IMR-90 (cell line): ENCODE results near the gene GABRG2. TPM values are rescaled to one million over a fixed set of nuclear protein-coding genes. Genes with fewer than 3 reads are reported as not detected.

Experiments
- ATAC-seq: fragments of 200-7000 bp; cut with Tn5 transposase; 2 replicates; pipeline ENCODE4 v1.9.1; 2020; ENCODE audit warnings: low read depth, mild to moderate bottlenecking, moderate library complexity
- BruUV-seq: library from RNA; stranded (reverse); fragments of 400-500 nt; replicated peaks from 2 replicates; lab custom pipeline; 2021; lab: Mats Ljungman, UMichigan
- CTCF ChIA-PET: fragments of 300-600 bp; formaldehyde crosslinking; extraction: SDS; loops from one replicate; lab custom pipeline; 2021; ENCODE audit warnings: antibody characterized with exemption; lab: Yijun Ruan, JAX
- POLR2A ChIA-PET: fragments of 300-600 bp; sonication (Branson Sonifier 250); formaldehyde crosslinking; loops from one replicate; lab custom pipeline; 2022; ENCODE audit warnings: antibody characterized with exemption; ENCODE audit not compliant: unreplicated experiment; lab: Charles Lee
- DNase-seq: peaks from one replicate; pipeline ENCODE4 v3.0.0; 2013
- H2AFZ ChIP-seq: replicated peaks from 2 replicates; pipeline ENCODE3; 2013; ENCODE audit warnings: low read length, mild to moderate bottlenecking; ENCODE audit not compliant: poor library complexity
- H2AK5ac ChIP-seq: 2 replicates; pipeline ENCODE4 v1.6.1; 2013; ENCODE audit warnings: low read depth, low read length, inconsistent platforms
- H2AK9ac ChIP-seq: replicated peaks from 2 replicates; pipeline ENCODE3; 2013; ENCODE audit warnings: mild to moderate bottlenecking, low read depth, low read length, moderate library complexity; ENCODE audit not compliant: poor library complexity
- H2BK120ac ChIP-seq: 2 replicates; pipeline ENCODE4 v1.6.1; 2013; ENCODE audit warnings: low read depth, low read length, inconsistent platforms
- H2BK15ac ChIP-seq: 3 replicates; pipeline ENCODE4 v1.6.1; 2013; ENCODE audit warnings: low read depth, low read length, inconsistent platforms
- H2BK20ac ChIP-seq: 2 replicates; pipeline ENCODE4 v1.6.1; 2013; ENCODE audit warnings: low read depth, mild to moderate bottlenecking, inconsistent platforms, low read length, moderate library complexity
- H2BK5ac ChIP-seq: 2 replicates; pipeline ENCODE4 v1.6.1; 2013; ENCODE audit warnings: mild to moderate bottlenecking, low read depth, low read length, inconsistent platforms; ENCODE audit not compliant: poor library complexity, severe bottlenecking
- H3K14ac ChIP-seq: replicated peaks from 2 replicates; pipeline ENCODE4 v1.6.1; 2013; ENCODE audit warnings: low read depth, low read length, inconsistent platforms
- H3K18ac ChIP-seq: 2 replicates; pipeline ENCODE4 v1.6.1; 2013; ENCODE audit warnings: low read depth, low read length, control low read depth
- H3K23ac ChIP-seq: 2 replicates; pipeline ENCODE4 v1.6.1; 2013; ENCODE audit warnings: low read depth, low read length, inconsistent platforms
- H3K27ac ChIP-seq: 2 replicates; pipeline ENCODE4 v1.5.1; 2013; ENCODE audit warnings: mild to moderate bottlenecking, control low read depth, low read length; ENCODE audit not compliant: insufficient read depth
- H3K27me3 ChIP-seq: 2 replicates; pipeline ENCODE4 v1.6.1; 2013; ENCODE audit warnings: low read length; ENCODE audit not compliant: control insufficient read depth, insufficient read depth
- H3K36me3 ChIP-seq: 2 replicates; pipeline ENCODE4 v1.6.1; 2013; ENCODE audit warnings: low read length, mixed read lengths; ENCODE audit not compliant: control insufficient read depth, insufficient read depth
- H3K4ac ChIP-seq: 2 replicates; pipeline ENCODE4 v1.6.1; 2013; ENCODE audit warnings: low read depth, low read length, inconsistent platforms
- H3K4me1 ChIP-seq: 2 replicates; pipeline ENCODE4 v1.6.1; 2013; ENCODE audit warnings: low read length, mixed read lengths; ENCODE audit not compliant: control insufficient read depth, insufficient read depth
- H3K4me2 ChIP-seq: 2 replicates; pipeline ENCODE4 v1.6.1; 2013; ENCODE audit warnings: low read depth, mild to moderate bottlenecking, control low read depth, low read length, moderate library complexity
- H3K4me3 ChIP-seq: 2 replicates; pipeline ENCODE4 v1.5.1; 2013; ENCODE audit warnings: low read depth, mild to moderate bottlenecking, control low read depth, low read length, moderate library complexity; ENCODE audit not compliant: insufficient read depth
- H3K56ac ChIP-seq: 2 replicates; pipeline ENCODE4 v1.6.1; 2013; ENCODE audit warnings: low read length, inconsistent platforms; ENCODE audit not compliant: insufficient read depth; ENCODE audit errors: extremely low read depth
- H3K79me1 ChIP-seq, 2 experiments: 2 replicates each; pipeline ENCODE4 v1.6.1; 2013; ENCODE audit warnings: low read length in 2 of 2, inconsistent platforms in 1 of 2, low read depth in 1 of 2
- H3K9ac ChIP-seq: 2 replicates; pipeline ENCODE4 v1.6.1; 2013; ENCODE audit warnings: low read depth, low read length, control low read depth
- H3K9me1 ChIP-seq: 2 replicates; pipeline ENCODE4 v1.6.1; 2013; ENCODE audit warnings: low read length, inconsistent platforms; ENCODE audit not compliant: insufficient read depth
- H3K9me3 ChIP-seq: 2 replicates; pipeline ENCODE4 v1.6.1; 2013; ENCODE audit warnings: low read length; ENCODE audit not compliant: control insufficient read depth, insufficient read depth
- H4K20me1 ChIP-seq: 2 replicates; pipeline ENCODE4 v1.6.1; 2013; ENCODE audit warnings: low read length, inconsistent platforms; ENCODE audit not compliant: insufficient read depth
- H4K5ac ChIP-seq: 2 replicates; pipeline ENCODE4 v1.6.1; 2013; ENCODE audit warnings: mild to moderate bottlenecking, low read depth, low read length, control low read depth
- H4K8ac ChIP-seq, 2 experiments: 2 replicates each; pipeline ENCODE4 v1.6.1; 2013; ENCODE audit warnings: low read depth in 2 of 2, low read length in 2 of 2, control low read depth in 1 of 2, inconsistent platforms in 1 of 2
- H4K91ac ChIP-seq: 2 replicates; pipeline ENCODE4 v1.6.1; 2013; ENCODE audit warnings: low read depth, low read length, inconsistent platforms; ENCODE audit not compliant: insufficient read depth
- ELK1 ChIP-seq: fragments of 150-350 bp; IDR thresholded peaks from 2 replicates; pipeline ENCODE4 v1.6.1; 2016; ENCODE audit warnings: low read depth, mild to moderate bottlenecking, low read length, moderate library complexity, borderline replicate concordance
- MAFK ChIP-seq: IDR thresholded peaks from 2 replicates; pipeline ENCODE4 v1.6.1; 2012; ENCODE audit warnings: low read depth, low read length, improper control_type of control experiment
- RAD21 ChIP-seq: IDR thresholded peaks from 2 replicates; pipeline ENCODE4 v1.6.1; 2012; ENCODE audit warnings: low read length, improper control_type of control experiment
- WGBS, 2 experiments: methylation state at CpG; one replicate each; pipeline versions ENCODE4 v1.1.5 to v1.1.7; 2013; ENCODE audit warnings: missing lambda C conversion rate in 2 of 2; ENCODE audit not compliant: insufficient read length in 1 of 2; ENCODE audit errors: extremely low coverage in 2 of 2; 5-methylcytosine and 5-hydroxymethylcytosine counted together
- dilution Hi-C: fragments of 300-500 bp; cut with HindIII; formaldehyde crosslinking; loops from one replicate; pipeline ENCODE4 v1.14.3; 2018; ENCODE audit warnings: low sequenced_read_pairs; ENCODE audit not compliant: unreplicated experiment
- in situ Hi-C: fragments of 300-500 bp; cut with MboI; formaldehyde crosslinking; loops from 3 replicates; pipeline ENCODE4 v1.14.3; 2019; ENCODE audit warnings: low sequenced_read_pairs, inconsistent platforms, mixed read lengths
- intact Hi-C: fragments of 100-400 bp; cut with micrococcal nuclease; formaldehyde crosslinking; loops from 2 replicates; pipeline ENCODE4 v1.10.0; 2022
- polyA plus RNA-seq, 3 experiments: library from polyadenylated mRNA; depleted of rRNA; stranded (reverse); fragments of >200 nt; gene quantifications; 2 replicates each; pipeline ENCODE4 v1.2.3, GENCODE V29; 2012; ENCODE audit warnings: low replicate concordance in 1 of 3
- total RNA-seq: library from RNA; depleted of rRNA; stranded (reverse); fragments of >200 nt; gene quantifications from 2 replicates; pipeline ENCODE4 v1.2.3, GENCODE V29; 2012

GABRG2 gene
- total and polyA plus RNA-seq, 2 of the 4 experiments (the other 2 are of a cell fraction), result not detected

- ChIA-PET POLR2A (no interaction called here), CTCF (no interaction called here)
- dilution Hi-C loops, result no loop called here
- Histone ChIP-seq H3K4me2 (no peak overlapping the region), H2AK9ac (no peak overlapping the region), H2BK5ac (no peak overlapping the region), H3K4ac (no peak overlapping the region), H3K27me3 (no peaks in the 10 kb centered on the region), H2AFZ (no peak overlapping the region), H2BK120ac (no peak overlapping the region), H4K20me1 (no peaks in the 10 kb centered on the region), H4K91ac (no peak overlapping the region), H3K56ac (no peak overlapping the region), H3K9me1 (no peaks in the 10 kb centered on the region), H2BK15ac (no peak overlapping the region), H2AK5ac (no peak overlapping the region), H3K9me3 (peaks cover 1% of the 10 kb centered on the region; the same call in 1 of the 2 replicates), H3K36me3 (no peaks in the 10 kb centered on the region), H4K5ac (no peak overlapping the region), H3K9ac (no peak overlapping the region), H3K79me1 (no peaks in the 10 kb centered on the region), H3K27ac (no peak overlapping the region), H3K4me1 (no peaks in the 10 kb centered on the region), H3K14ac (no peak overlapping the region), H3K4me3 (no peak overlapping the region), H2BK20ac (no peak overlapping the region), H3K23ac (no peak overlapping the region), H3K18ac (no peak overlapping the region), H4K8ac (no peak overlapping the region)
- in situ Hi-C loops, result no loop called here
- DNase-seq (no peak), ATAC-seq (no peak)
- BruUV-seq, result no TSS peak
- intact Hi-C loops, result no loop called here
- no CpG with 5 or more reads among the region's 2 CpGs for WGBS, 2 experiments
- TF ChIP-seq MAFK, result no peak
- TF ChIP-seq ELK1, result no peak
- TF ChIP-seq RAD21, result no peak
Observed at GRCh38 chr5:162107591-162107990, 40.0 kb downstream of the GABRG2 start.
